Chondrocyte (in vitro differentiated cells): ENCODE measurements around the gene GUCY1A2. TPM values are rescaled to one million over a fixed set of nuclear protein-coding genes. Genes with fewer than 3 reads are reported as not detected.

Experiments used
- DNase-seq: peaks from one replicate; pipeline ENCODE4 v3.0.0; 2021; ENCODE audit warnings: mixed read lengths, low spot score
- H3K27ac Mint-ChIP-seq: one replicate; pipeline ENCODE4 v1.8.0; 2021; ENCODE audit warnings: mild to moderate bottlenecking, moderate library complexity, mixed read lengths; ENCODE audit not compliant: unreplicated experiment
- H3K27me3 Mint-ChIP-seq: 2 replicates; pipeline ENCODE4 v1.8.0; 2021; ENCODE audit warnings: low read depth, mixed read lengths
- H3K36me3 Mint-ChIP-seq: 2 replicates; pipeline ENCODE4 v1.8.0; 2021; ENCODE audit warnings: low read depth, mixed read lengths
- H3K4me1 Mint-ChIP-seq: 2 replicates; pipeline ENCODE4 v1.8.0; 2021; ENCODE audit warnings: low read depth, mild to moderate bottlenecking, mixed read lengths
- H3K4me3 Mint-ChIP-seq: one replicate; pipeline ENCODE4 v1.8.0; 2021; ENCODE audit warnings: mild to moderate bottlenecking, moderate library complexity, mixed read lengths; ENCODE audit not compliant: unreplicated experiment
- H3K9me3 Mint-ChIP-seq: 2 replicates; pipeline ENCODE4 v1.8.0; 2021; ENCODE audit warnings: low read depth, mixed read lengths
- total RNA-seq: library from RNA; stranded (reverse); gene quantifications from 3 replicates; pipeline ENCODE4 v1.2.1, GENCODE V29; 2021
- TF ChIP-seq, protein P1 (sequence below): fragments of 200-600 bp; sonication (generic); IDR thresholded peaks from 2 replicates; pipeline ENCODE4 v1.5.0; 2021; ENCODE audit warnings: antibody characterized with exemption, mild to moderate bottlenecking, moderate library complexity

GUCY1A2 gene
- total RNA-seq, 1 donor from 2014 or later = 17.4 TPM

DNA sequence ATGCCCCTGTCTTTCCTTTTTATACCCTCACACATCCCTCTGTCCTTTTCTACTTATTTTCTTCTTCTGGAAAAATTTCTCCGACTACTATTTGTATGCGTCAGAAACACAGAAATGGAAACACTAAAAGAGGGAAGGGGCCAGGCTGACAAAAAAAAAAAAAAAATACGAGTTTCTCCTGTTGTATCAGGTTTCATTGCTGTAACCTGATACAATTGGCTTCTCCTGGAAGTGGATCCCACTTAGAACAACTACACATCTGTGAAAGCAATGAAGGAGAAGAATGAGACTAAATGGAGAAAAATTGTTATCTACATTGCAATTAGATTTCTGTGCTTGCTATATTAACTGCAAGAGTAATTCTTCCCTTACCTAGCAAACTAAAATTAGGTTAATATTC, 393.9 kb downstream of the GUCY1A2 start:
- DNase-seq = no peak
- TF ChIP-seq, protein P1, sequence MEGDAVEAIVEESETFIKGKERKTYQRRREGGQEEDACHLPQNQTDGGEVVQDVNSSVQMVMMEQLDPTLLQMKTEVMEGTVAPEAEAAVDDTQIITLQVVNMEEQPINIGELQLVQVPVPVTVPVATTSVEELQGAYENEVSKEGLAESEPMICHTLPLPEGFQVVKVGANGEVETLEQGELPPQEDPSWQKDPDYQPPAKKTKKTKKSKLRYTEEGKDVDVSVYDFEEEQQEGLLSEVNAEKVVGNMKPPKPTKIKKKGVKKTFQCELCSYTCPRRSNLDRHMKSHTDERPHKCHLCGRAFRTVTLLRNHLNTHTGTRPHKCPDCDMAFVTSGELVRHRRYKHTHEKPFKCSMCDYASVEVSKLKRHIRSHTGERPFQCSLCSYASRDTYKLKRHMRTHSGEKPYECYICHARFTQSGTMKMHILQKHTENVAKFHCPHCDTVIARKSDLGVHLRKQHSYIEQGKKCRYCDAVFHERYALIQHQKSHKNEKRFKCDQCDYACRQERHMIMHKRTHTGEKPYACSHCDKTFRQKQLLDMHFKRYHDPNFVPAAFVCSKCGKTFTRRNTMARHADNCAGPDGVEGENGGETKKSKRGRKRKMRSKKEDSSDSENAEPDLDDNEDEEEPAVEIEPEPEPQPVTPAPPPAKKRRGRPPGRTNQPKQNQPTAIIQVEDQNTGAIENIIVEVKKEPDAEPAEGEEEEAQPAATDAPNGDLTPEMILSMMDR = no peak
- Mint-ChIP-seq H3K36me3 (no peaks in the 10 kb centered on the region), H3K27ac (no peak overlapping the region), H3K9me3 (peaks cover 6% of the 10 kb centered on the region), H3K27me3 (no peaks in the 10 kb centered on the region), H3K4me1 (peaks cover 19% of the 10 kb centered on the region), H3K4me3 (no peak overlapping the region)
